BLaER1 treated with 17β-estradiol and CSF1 and Interleukin-3, amounts not matched to agents 10 nM and 100 nM (cell line): ENCODE measurements around the gene CCR3.

Experiments
- H3K27ac ChIP-seq, 11 experiments: shearing (Covaris generic); formaldehyde crosslinking; 2 replicates each; pipeline ENCODE4 v1.8.1; 2022
- H3K27me3 ChIP-seq, 11 experiments: shearing (Covaris generic); formaldehyde crosslinking; 2 replicates each; pipeline ENCODE4 v1.8.1; 2022
- H3K36me3 ChIP-seq, 11 experiments: shearing (Covaris generic); formaldehyde crosslinking; 2 replicates each; pipeline ENCODE4 v1.8.1; 2022
- H3K4me1 ChIP-seq, 10 experiments: shearing (Covaris generic); formaldehyde crosslinking; 2 replicates each; pipeline ENCODE4 v1.8.1; 2022
- H3K4me2 ChIP-seq, 11 experiments: shearing (Covaris generic); formaldehyde crosslinking; 2 replicates each; pipeline ENCODE4 v1.8.1; 2022
- H3K4me3 ChIP-seq, 10 experiments: shearing (Covaris generic); formaldehyde crosslinking; 2 replicates each; pipeline ENCODE4 v1.8.1; 2022
- H3K9ac ChIP-seq, 11 experiments: shearing (Covaris generic); formaldehyde crosslinking; 2 replicates each; pipeline ENCODE4 v1.8.1; 2022
- H3K9me3 ChIP-seq, 11 experiments: shearing (Covaris generic); formaldehyde crosslinking; replicated peaks in 1 of 11; 2 replicates each; pipeline ENCODE4 v1.8.1; 2022
- H4K20me1 ChIP-seq, 11 experiments: shearing (Covaris generic); formaldehyde crosslinking; 2 replicates each; pipeline ENCODE4 v1.8.1; 2022
- Cebpa-rat ChIP-seq, 11 experiments: shearing (Covaris generic); IDR thresholded peaks; 2 replicates each; pipeline ENCODE4 v1.8.1; 2022

The CCR3 gene

DNA sequence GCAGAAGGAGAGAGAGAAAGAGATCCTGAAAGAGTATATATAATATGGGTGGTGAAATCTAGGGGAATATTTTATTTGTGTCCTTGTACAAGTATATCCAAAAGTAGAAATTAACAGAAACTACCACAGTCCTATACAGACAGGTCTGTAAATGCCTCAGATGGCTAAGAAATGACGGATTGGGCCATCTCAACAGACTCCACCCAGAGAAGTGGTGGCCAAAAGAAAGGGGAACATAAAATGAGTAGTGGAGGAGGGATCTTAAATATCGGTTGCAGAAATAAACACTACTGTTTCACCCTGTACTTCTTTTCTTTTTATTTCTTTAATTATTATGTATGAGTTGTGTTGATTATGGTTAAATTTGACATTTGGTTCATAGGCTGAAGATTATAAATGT is 47.7 kb downstream of the CCR3 start:
- Histone ChIP-seq H3K9ac (no peak overlapping the region), H3K27me3 (no peaks in the 10 kb centered on the region), H4K20me1 (no peaks in the 10 kb centered on the region), H3K4me1 (peaks cover 0 to 50% (median 3%) of the 10 kb centered on the region in 10 experiments; a peak in 9 of 20 replicates), H3K36me3 (no peaks in the 10 kb centered on the region), H3K9me3 (no peaks in the 10 kb centered on the region), H3K27ac (no peak overlapping the region), H3K4me2 (peak overlapping the region in 4 of 11 experiments; percentile 34 to 56 (median 46); a peak in 6 of 22 replicates), H3K4me3 (no peak overlapping the region)
- TF ChIP-seq Cebpa-rat (IDR thresholded peaks at IDR 0.05), result no peak

DNA sequence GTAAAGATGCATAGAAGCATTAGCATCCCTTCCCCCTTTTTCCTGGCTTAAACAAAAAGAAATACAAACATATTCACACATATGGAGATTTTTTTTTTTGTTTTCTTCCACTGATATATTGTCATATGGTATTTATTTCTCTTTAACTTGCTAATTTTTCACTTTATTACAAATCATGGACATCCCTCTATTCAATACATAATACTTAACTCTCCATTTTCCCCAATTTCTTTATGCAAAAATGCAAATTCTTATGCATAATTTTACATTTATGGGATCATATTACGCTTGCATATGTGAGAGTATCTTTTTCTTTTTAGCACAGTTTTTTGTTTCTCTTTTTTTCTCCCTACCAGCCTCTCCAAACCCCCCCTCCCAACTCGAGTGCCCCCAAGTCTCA is 48.8 kb downstream of the CCR3 start:
- Histone ChIP-seq H4K20me1 (no peaks in the 10 kb centered on the region), H3K4me1 (peaks cover 0 to 56% (median 3%) of the 10 kb centered on the region in 10 experiments; a peak in 9 of 20 replicates), H3K27me3 (no peaks in the 10 kb centered on the region), H3K36me3 (no peaks in the 10 kb centered on the region), H3K9ac (no peak overlapping the region), H3K4me2 (peak overlapping the region in 3 of 11 experiments; percentile 38 to 56 (median 55); a peak in 4 of 22 replicates), H3K9me3 (no peaks in the 10 kb centered on the region), H3K4me3 (no peak overlapping the region), H3K27ac (no peak overlapping the region)
- TF ChIP-seq Cebpa-rat (IDR thresholded peaks at IDR 0.05), result no peak

DNA sequence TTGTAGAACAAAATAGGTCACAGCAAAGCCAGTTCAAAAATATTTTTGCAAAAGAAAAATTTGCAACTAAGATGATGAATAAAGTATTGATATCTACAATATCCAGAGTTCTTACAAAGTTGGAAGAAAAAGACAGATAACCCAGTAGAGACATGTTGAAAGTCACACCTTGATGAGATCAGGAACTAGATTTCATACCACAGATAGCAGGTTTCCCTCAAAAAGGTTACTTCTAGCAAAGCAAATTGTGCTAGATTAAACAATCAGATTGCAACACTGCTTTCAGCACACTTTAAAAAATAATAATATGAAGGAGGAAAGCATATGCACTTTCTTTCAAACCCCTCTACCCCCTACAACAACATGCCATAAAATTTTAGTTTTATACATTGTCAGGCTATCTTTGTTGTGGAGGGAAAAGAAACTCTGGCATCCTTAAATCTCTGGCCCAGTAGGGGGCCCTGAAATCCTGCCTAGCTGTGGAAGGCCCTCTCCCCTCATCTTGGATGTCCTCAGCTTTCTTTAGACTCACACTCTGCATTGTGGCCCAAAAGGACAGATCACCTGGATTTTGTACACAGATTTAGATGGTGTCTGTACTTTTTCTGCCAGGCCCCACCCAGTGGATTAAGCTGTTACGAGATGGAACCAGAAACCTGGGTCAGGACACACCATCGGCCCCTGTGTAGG is 50.9 kb downstream of the CCR3 start:
- no peak for TF ChIP-seq Cebpa-rat (IDR thresholded peaks at IDR 0.05)
- H3K4me2 ChIP-seq, result peak overlapping the region in 3 of 11 experiments; percentile 36 to 92 (median 87); a peak in 6 of 22 replicates
- no peaks in the 10 kb centered on the region for H3K27me3 ChIP-seq

DNA sequence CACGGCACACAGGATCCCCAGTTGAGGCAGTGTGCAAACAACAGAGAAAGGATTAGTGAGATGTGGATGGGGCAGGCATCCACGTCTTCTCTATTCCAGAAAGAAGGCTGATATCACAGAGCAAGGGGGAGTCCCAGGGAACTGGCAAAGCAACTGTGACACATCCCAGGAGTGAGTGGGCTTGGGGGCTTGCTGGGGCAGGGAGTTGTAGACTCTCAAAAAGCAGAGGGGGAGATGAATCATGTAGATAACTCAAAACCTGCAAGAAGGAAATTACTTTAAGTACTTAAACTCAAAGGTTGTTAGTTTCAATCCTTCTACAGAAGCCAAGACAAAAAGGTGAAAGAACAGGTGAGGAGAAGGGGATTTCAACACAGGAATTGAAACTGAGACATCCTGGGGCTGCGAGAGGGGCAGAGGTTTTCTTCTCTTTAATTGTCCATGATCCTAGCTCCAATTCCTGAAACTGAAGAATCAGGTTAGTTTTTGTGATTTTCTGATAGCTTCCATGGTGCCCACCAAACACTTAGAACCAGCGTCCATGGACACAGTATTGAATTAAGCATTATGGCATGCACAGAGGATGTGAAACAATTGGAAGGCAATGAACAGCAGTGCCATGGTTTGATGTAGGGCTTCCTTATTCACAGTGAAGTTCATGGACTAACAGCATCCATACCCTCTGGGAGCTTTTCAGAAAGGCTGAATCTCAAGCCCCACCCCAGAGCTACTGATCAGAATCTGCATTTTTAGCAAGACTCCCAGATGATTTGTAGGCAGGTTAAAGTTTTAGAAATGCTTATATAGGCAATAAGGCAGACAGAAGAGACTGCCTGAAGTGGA is 52.0 kb downstream of the CCR3 start:
- H4K20me1 ChIP-seq, result no peaks in the 10 kb centered on the region
- H3K9ac ChIP-seq, result no peak overlapping the region
- no peaks in the 10 kb centered on the region for H3K27me3 ChIP-seq
- peak overlapping the region in 5 of 11 experiments; percentile 3 to 92 (median 36); a peak in 8 of 22 replicates for H3K4me2 ChIP-seq
- H3K27ac ChIP-seq, result no peak overlapping the region
- H3K36me3 ChIP-seq, result no peaks in the 10 kb centered on the region
- TF ChIP-seq Cebpa-rat (IDR thresholded peaks at IDR 0.05), result no peak
- peaks cover 0 to 83% (median 22%) of the 10 kb centered on the region in 10 experiments; a peak in 14 of 20 replicates for H3K4me1 ChIP-seq
- H3K4me3 ChIP-seq, result no peak overlapping the region
- H3K9me3 ChIP-seq, result no peaks in the 10 kb centered on the region

More for the DNA sequence above, 50.9 kb downstream of the CCR3 start:
- H3K27ac ChIP-seq, result no peak overlapping the region
- H3K4me1 ChIP-seq, result peaks cover 0 to 77% (median 16%) of the 10 kb centered on the region in 10 experiments; a peak in 14 of 20 replicates
- H4K20me1 ChIP-seq, result no peaks in the 10 kb centered on the region
- H3K9me3 ChIP-seq, result no peaks in the 10 kb centered on the region
- no peak overlapping the region for H3K9ac ChIP-seq
- H3K4me3 ChIP-seq, result no peak overlapping the region
- H3K36me3 ChIP-seq, result no peaks in the 10 kb centered on the region

DNA sequence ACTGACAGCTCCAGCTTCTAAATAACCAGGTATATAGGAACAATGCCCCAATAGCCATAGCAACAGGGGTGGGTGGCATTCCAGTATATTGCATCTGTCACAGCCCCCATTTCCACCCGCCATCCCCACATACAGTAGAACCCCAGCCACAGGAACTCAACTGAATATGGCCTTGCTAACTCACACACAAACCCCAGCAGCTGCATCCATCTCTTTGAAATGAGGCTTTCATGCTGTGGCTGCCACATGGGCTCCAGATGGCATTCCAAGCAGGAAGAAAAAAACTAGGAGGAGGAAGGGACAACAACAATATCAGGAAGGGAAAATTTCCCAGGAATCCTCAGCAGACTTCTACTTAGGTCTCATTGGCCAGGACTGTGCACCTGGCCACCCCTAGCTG is 54.6 kb downstream of the CCR3 start:
- no peaks in the 10 kb centered on the region for H3K27me3 ChIP-seq
- H3K4me3 ChIP-seq, result no peak overlapping the region
- peak overlapping the region in 6 of 11 experiments; percentile 37 to 92 (median 86); a peak in 10 of 22 replicates for H3K4me2 ChIP-seq
- H3K9ac ChIP-seq, result no peak overlapping the region
- peaks cover 0 to 90% (median 43%) of the 10 kb centered on the region in 10 experiments; a peak in 14 of 20 replicates for H3K4me1 ChIP-seq
- TF ChIP-seq Cebpa-rat (IDR thresholded peaks at IDR 0.05), result no peak
- H3K36me3 ChIP-seq, result no peaks in the 10 kb centered on the region
- no peaks in the 10 kb centered on the region for H3K9me3 ChIP-seq
- H3K27ac ChIP-seq, result peak overlapping the region in 4 of 11 experiments; percentile 69 to 93 (median 88); a peak in 6 of 22 replicates
- H4K20me1 ChIP-seq, result no peaks in the 10 kb centered on the region

DNA sequence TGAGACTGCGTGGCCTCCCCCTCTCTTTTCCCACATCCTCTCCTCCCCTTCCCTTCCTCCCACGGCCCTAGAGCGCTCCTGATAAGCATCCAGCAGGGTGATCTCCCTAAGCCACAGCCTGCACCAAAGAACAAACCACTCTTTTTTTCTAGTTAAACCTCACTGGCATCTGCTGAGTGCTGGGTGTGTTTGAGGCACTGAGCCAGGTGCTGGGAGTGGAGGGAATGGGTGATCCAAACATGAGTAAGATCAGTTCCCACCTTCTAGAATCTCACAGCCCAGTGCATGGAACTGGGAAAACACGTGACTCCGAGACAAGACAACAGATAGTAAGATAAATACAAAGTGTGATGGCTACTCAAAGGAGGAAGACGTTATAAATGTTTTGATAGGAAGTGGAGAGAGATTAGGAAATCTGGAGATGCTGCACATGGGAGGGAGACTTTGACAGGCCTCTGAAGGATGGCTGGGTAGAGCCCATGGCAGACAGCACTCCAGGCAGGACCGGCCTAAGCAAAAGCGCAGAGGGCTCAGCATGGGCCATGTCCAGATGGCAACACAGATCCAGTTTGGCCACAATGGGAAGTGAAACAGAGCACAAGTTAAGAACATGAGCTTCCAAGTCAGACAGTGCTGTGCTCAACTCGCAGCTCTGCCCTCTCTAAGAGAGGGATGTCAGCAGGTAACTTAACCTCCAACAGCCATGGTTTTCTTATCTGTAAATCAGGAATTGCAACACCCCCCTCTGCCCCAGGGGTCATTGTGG is 55.6 kb downstream of the CCR3 start:
- Histone ChIP-seq H3K4me1 (peaks cover 0 to 99% (median 45%) of the 10 kb centered on the region in 10 experiments; a peak in 14 of 20 replicates), H3K9ac (peak overlapping the region in 2 of 11 experiments; percentile 19 to 33; a peak in 2 of 22 replicates), H3K27ac (peak overlapping the region in 6 of 11 experiments; percentile 40 to 93 (median 84); a peak in 11 of 22 replicates)

DNA sequence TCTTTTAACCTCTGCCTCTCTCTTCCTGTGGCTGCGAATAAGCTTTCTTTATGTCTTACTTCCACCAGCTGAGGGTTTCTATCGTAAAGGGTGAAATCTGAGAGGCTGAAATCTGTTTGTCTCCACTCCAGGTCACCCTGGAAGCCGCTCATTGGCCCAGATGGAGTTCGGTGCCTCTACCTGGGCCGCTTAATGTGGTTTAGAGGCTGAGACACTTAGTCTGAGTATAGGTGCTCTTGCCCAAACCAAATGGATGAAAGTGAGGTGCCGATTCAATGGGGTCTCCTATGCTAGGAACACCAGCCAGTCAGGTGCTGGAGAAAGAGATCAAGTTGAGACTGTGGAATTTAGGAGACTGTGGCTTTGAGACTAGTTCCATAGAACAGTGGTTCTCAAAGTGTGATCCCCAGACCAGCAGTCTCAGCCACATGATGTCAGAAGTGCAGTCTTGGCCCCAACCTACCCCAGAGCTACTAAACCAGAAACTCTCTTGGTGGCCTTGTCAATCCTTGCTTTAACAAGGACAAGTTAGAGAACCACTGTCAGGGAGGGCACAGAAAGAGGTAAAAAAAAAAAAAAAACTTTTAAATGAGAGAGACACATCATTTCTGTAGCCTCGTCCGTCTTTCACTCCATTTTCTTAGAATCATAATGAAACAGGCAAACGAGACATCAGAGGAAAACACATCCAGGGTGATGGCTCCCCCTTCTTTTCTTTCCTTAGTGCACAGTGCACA is 56.8 kb downstream of the CCR3 start:
- TF ChIP-seq Cebpa-rat (IDR thresholded peaks at IDR 0.05), result no peak
- Histone ChIP-seq H3K4me1 (peaks cover 0 to 99% (median 45%) of the 10 kb centered on the region in 10 experiments; a peak in 14 of 20 replicates), H3K4me2 (peak overlapping the region in 6 of 11 experiments; percentile 1 to 92 (median 86); a peak in 10 of 22 replicates), H3K9me3 (no peaks in the 10 kb centered on the region), H3K4me3 (no peak overlapping the region), H3K36me3 (no peaks in the 10 kb centered on the region), H3K9ac (peak overlapping the region in 4 of 11 experiments; percentile 36 to 77 (median 70); a peak in 8 of 22 replicates), H3K27me3 (no peaks in the 10 kb centered on the region), H4K20me1 (no peaks in the 10 kb centered on the region), H3K27ac (peak overlapping the region in 6 of 11 experiments; percentile 51 to 93 (median 84); a peak in 10 of 22 replicates)

More for the DNA sequence above, 55.6 kb downstream of the CCR3 start:
- no peaks in the 10 kb centered on the region for H3K27me3 ChIP-seq
- no peaks in the 10 kb centered on the region for H3K36me3 ChIP-seq
- H3K4me2 ChIP-seq, result peak overlapping the region in 8 of 11 experiments; percentile 20 to 92 (median 79); a peak in 14 of 22 replicates
- no peak overlapping the region for H3K4me3 ChIP-seq
- no peak for TF ChIP-seq Cebpa-rat (IDR thresholded peaks at IDR 0.05)
- H4K20me1 ChIP-seq, result no peaks in the 10 kb centered on the region
- no peaks in the 10 kb centered on the region for H3K9me3 ChIP-seq
